ENCODE data around the gene ABCB8. TPM values are rescaled to one million over a fixed set of nuclear protein-coding genes. Genes with fewer than 3 reads are reported as not detected.
A peak's percentile ranks its signal among the peaks of the same experiment; 100 is the strongest.

The ABCB8 gene
- total and polyA plus RNA-seq, 4 donors = 12.4 to 30.2 (median 22.5) TPM

DNA sequence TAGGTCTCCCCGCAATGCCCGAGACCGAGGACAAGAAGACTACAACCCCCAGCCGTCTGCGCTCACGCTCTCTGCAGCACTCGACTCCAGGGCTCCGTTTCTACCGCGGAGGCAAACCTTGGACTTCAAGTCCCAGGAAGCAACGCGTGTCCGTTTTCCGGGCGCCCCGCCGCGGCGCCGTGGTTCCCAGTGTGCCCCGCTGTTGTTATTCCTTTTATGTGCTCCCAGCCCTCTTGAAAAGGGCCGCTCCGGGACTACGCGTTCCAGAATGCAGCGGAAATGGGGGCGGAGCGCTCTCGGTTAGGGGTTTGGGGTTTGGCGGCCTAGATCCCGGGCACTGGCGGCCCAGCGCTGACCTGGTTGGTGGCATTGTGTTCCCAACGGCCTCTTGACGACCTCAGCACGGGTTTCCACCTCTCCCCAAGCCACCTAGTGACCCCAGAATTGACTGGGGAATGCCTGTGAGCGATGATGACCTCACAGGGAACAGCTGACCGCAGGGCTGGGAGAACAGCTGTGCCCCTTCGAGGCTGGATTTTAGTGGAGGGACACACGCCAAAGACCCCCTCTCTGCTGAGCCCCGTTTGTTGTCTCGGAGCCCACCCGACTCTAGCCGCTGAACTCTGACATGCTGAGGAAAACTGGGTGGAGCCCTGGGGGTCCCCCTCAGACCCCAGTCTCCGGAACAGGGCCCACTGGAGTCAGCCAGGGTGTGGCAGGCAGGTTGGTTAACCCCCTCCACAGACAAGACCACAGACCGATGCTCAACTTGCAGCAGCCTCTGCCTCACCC is 29.9 kb downstream of the ABCB8 start:
- Histone ChIP-seq H3K27ac (ENCODE audit: low read depth in 1 of 2, low read length in 2 of 2) (peak overlapping the region; percentile 83 to 89), H3K36me3 (ENCODE audit: control insufficient read depth in 4 of 4, insufficient read depth in 3 of 4, low read depth in 1 of 4, low read length in 3 of 4) (no peaks in the 10 kb centered on the region), H3K27me3 (ENCODE audit: control insufficient read depth in 4 of 4, insufficient read depth in 4 of 4, low read length in 3 of 4) (no peaks in the 10 kb centered on the region), H3K9me3 (ENCODE audit: control insufficient read depth in 4 of 4, low read length in 3 of 4) (no peaks in the 10 kb centered on the region), H3K9ac (ENCODE audit: low read depth in 1 of 2, low read length in 2 of 2) (peak overlapping the region; percentile 42 to 55), H3K4me1 (ENCODE audit: control insufficient read depth in 4 of 4, insufficient read depth in 4 of 4, low read length in 3 of 4) (peaks cover 17 to 51% (median 40%) of the 10 kb centered on the region in 4 donors), H3K4me3 (ENCODE audit: low read depth in 1 of 3, low read length in 3 of 3) (peak overlapping the region; percentile 18 to 79 (median 54))
- under 1% methylated on average over 46 of the region's 46 CpGs for WGBS
- peak; percentile 96 for DNase-seq (ENCODE audit: low spot score)
- TF ChIP-seq TAF1 (conservative IDR thresholded peaks at IDR 0.05) (peak; percentile 58), FOXA2 (IDR thresholded peaks at IDR 0.05) (no peak), HNF4G (IDR thresholded peaks at IDR 0.05) (peak; percentile 33), FOXA1 (IDR thresholded peaks at IDR 0.05) (peak; percentile 29), SP1 (IDR thresholded peaks at IDR 0.05) (peak; percentile 97), GABPA (IDR thresholded peaks at IDR 0.05 in 1 of 2, conservative IDR thresholded peaks at IDR 0.05 in 1 of 2) (peak in 1 of 2 donors; percentile 91), RXRA (IDR thresholded peaks at IDR 0.05) (peak; percentile 76 to 90), RAD21 (IDR thresholded peaks at IDR 0.05) (peak in 1 of 2 donors; percentile 53), EGR1 (IDR thresholded peaks at IDR 0.05; ENCODE audit: low read depth in 2 of 2) (peak; percentile 49 to 71), HNF4A (conservative IDR thresholded peaks at IDR 0.05) (peak; percentile 69 to 77), NR2F2 (IDR thresholded peaks at IDR 0.05) (peak; percentile 79), YY1 (IDR thresholded peaks at IDR 0.05) (peak; percentile 98), JUND (IDR thresholded peaks at IDR 0.05) (peak; percentile 56 to 81)
- TF ChIP-seq, protein P1, sequence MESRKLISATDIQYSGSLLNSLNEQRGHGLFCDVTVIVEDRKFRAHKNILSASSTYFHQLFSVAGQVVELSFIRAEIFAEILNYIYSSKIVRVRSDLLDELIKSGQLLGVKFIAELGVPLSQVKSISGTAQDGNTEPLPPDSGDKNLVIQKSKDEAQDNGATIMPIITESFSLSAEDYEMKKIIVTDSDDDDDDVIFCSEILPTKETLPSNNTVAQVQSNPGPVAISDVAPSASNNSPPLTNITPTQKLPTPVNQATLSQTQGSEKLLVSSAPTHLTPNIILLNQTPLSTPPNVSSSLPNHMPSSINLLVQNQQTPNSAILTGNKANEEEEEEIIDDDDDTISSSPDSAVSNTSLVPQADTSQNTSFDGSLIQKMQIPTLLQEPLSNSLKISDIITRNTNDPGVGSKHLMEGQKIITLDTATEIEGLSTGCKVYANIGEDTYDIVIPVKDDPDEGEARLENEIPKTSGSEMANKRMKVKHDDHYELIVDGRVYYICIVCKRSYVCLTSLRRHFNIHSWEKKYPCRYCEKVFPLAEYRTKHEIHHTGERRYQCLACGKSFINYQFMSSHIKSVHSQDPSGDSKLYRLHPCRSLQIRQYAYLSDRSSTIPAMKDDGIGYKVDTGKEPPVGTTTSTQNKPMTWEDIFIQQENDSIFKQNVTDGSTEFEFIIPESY (IDR thresholded peaks at IDR 0.05) = peak; percentile 91
- TF ChIP-seq, protein P2, sequence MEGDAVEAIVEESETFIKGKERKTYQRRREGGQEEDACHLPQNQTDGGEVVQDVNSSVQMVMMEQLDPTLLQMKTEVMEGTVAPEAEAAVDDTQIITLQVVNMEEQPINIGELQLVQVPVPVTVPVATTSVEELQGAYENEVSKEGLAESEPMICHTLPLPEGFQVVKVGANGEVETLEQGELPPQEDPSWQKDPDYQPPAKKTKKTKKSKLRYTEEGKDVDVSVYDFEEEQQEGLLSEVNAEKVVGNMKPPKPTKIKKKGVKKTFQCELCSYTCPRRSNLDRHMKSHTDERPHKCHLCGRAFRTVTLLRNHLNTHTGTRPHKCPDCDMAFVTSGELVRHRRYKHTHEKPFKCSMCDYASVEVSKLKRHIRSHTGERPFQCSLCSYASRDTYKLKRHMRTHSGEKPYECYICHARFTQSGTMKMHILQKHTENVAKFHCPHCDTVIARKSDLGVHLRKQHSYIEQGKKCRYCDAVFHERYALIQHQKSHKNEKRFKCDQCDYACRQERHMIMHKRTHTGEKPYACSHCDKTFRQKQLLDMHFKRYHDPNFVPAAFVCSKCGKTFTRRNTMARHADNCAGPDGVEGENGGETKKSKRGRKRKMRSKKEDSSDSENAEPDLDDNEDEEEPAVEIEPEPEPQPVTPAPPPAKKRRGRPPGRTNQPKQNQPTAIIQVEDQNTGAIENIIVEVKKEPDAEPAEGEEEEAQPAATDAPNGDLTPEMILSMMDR (IDR thresholded peaks at IDR 0.05; ENCODE audit: low read depth, low read length, missing input control) = no peak
- TF ChIP-seq, protein P3, sequence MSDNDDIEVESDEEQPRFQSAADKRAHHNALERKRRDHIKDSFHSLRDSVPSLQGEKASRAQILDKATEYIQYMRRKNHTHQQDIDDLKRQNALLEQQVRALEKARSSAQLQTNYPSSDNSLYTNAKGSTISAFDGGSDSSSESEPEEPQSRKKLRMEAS (IDR thresholded peaks at IDR 0.05) = no peak
- TF ChIP-seq, protein P4, sequence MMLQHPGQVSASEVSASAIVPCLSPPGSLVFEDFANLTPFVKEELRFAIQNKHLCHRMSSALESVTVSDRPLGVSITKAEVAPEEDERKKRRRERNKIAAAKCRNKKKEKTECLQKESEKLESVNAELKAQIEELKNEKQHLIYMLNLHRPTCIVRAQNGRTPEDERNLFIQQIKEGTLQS (IDR thresholded peaks at IDR 0.05) = peak; percentile 71
- TF ChIP-seq, protein P5, sequence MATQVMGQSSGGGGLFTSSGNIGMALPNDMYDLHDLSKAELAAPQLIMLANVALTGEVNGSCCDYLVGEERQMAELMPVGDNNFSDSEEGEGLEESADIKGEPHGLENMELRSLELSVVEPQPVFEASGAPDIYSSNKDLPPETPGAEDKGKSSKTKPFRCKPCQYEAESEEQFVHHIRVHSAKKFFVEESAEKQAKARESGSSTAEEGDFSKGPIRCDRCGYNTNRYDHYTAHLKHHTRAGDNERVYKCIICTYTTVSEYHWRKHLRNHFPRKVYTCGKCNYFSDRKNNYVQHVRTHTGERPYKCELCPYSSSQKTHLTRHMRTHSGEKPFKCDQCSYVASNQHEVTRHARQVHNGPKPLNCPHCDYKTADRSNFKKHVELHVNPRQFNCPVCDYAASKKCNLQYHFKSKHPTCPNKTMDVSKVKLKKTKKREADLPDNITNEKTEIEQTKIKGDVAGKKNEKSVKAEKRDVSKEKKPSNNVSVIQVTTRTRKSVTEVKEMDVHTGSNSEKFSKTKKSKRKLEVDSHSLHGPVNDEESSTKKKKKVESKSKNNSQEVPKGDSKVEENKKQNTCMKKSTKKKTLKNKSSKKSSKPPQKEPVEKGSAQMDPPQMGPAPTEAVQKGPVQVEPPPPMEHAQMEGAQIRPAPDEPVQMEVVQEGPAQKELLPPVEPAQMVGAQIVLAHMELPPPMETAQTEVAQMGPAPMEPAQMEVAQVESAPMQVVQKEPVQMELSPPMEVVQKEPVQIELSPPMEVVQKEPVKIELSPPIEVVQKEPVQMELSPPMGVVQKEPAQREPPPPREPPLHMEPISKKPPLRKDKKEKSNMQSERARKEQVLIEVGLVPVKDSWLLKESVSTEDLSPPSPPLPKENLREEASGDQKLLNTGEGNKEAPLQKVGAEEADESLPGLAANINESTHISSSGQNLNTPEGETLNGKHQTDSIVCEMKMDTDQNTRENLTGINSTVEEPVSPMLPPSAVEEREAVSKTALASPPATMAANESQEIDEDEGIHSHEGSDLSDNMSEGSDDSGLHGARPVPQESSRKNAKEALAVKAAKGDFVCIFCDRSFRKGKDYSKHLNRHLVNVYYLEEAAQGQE (IDR thresholded peaks at IDR 0.05) = peak; percentile 89

Measured in liver (tissue), 9 donors.